ENCODE data around the gene TDRD3. TPM values are rescaled to one million over a fixed set of nuclear protein-coding genes. Genes with fewer than 3 reads are reported as not detected.
A peak's percentile ranks its signal among the peaks of the same experiment; 100 is the strongest.

Gene TDRD3
- 10 to 100 TPM; 17.1 to 56.4 (median 42.1) TPM for total RNA-seq
- polyA plus RNA-seq: 10 to 100 TPM; 13.3 to 16.5 TPM
- long read RNA-seq, donor 1, partial matches to known transcripts: 9 of 22 reads
- long read RNA-seq, donor 1, other reads (novel, unspliced or antisense): 12 of 22 reads
- long read RNA-seq, donor 2, partial matches to known transcripts: 12 of 19 reads
- long read RNA-seq, donor 2, other reads (novel, unspliced or antisense): 6 of 19 reads
- long read RNA-seq, donor 3, partial matches to known transcripts: 4 of 7 reads
- long read RNA-seq, donor 3, other reads (novel, unspliced or antisense): 3 of 7 reads

DNA sequence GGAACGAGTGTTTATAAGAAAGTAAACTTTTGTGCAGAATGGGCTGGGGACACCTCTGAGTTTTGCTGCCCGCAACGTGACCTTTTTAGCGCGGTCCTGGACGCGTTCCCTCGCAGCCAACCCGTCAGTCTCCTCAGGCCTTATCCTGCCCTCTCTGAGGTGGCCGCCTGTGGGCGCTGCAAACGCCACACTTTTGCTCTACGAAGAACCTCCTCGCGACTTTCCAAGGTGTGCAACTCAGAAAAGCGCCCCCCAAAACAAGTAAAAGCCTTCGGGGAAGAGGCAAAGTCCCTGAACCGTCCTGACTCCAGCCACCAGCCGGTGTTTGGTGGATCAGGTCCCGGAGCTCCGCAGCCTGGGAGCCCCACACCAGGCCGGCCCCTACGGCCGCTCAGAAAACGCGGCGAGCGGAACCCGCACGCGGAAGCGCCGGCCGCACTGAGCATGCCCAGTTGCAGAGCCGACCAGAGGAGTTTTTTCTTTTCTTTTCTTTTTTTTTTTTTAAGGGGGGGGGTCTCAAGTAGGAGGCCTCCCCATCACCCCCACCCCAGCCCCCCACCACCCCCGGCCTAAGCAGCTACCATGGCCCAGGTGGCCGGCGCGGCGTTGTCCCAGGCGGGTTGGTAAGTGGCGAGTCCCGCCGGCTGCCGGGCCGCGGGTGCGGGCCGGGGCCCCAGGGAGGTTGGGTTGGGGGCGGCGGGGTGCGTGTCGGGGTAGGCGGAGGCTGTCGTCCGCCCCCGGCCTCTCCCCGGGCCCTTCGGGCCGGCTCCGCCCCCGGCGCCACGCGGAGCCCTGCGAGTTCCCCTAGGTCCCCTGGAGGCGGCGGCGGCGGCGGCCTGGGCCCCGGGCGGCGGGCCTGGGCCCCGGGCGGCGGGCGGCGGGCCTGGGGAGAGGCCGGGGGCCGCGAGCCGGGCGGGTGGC is at the start of gene TDRD3:
TDRD3 (plus strand) TSS at position 438 of the 921 bp plus-strand sequence; CDS start at position 583, 145 bp downstream.
- DNase-seq (peak; percentile 84 to 92 (median 89)), ATAC-seq (peak; percentile 87 to 89 (median 88))
- no peaks in the 10 kb centered on the region for H3K36me3 ChIP-seq
- WGBS, 4 donors: 0 to 1% (median 0%) methylated on average over 39 to 84 of the region's 84 CpGs
- TF ChIP-seq POLR2A (IDR thresholded peaks at IDR 0.05): peak in 1 of 2 donors; percentile 43
- TF ChIP-seq, protein P1, sequence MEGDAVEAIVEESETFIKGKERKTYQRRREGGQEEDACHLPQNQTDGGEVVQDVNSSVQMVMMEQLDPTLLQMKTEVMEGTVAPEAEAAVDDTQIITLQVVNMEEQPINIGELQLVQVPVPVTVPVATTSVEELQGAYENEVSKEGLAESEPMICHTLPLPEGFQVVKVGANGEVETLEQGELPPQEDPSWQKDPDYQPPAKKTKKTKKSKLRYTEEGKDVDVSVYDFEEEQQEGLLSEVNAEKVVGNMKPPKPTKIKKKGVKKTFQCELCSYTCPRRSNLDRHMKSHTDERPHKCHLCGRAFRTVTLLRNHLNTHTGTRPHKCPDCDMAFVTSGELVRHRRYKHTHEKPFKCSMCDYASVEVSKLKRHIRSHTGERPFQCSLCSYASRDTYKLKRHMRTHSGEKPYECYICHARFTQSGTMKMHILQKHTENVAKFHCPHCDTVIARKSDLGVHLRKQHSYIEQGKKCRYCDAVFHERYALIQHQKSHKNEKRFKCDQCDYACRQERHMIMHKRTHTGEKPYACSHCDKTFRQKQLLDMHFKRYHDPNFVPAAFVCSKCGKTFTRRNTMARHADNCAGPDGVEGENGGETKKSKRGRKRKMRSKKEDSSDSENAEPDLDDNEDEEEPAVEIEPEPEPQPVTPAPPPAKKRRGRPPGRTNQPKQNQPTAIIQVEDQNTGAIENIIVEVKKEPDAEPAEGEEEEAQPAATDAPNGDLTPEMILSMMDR (IDR thresholded peaks at IDR 0.05): peak; percentile 57 to 94 (median 74)
- intact Hi-C loops (cut with DNase I): loop anchor here in 6 of 10 donors (2.0 to 10.0 kb wide), 4 partner anchors 35 to 1052 kb away; partner anchors contain the start of gene DIAPH3 (in 2 of the 6)
- peaks cover 6 to 37% (median 20%) of the 10 kb centered on the region in 12 donors for H3K4me1 ChIP-seq
- H3K27ac ChIP-seq: peak within 1 kb of the TSS; percentile 91 to 100 (median 98)
- no peaks in the 10 kb centered on the region for H3K27me3 ChIP-seq
- H3K9me3 ChIP-seq: no peaks in the 10 kb centered on the region
- H3K4me3 ChIP-seq: peak within 1 kb of the TSS; percentile 43 to 85 (median 74)

DNA sequence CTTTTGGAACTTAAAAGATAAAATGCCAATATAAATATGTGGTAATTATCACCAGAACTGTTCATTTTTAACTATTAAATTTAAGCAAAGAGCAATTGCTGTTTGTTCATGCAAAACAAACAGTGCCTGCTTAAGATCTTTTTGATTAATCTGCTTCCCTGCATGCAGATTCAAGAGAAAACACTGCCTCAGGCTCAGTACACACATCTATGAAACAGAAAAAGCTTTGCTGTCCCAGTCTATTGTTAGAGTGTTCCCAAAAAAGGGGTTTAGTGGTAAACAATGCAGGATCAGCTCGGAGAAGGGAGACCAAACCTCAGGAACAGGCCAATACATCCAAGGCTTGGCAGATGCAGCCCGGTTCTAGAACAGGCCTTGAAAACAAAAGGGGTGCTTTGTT is 49.3 kb upstream of the TDRD3 start:
- WGBS, 4 donors: 71 to 88% (median 81%) methylated on average over 2 of the region's 2 CpGs
- H3K4me3 ChIP-seq: no peak overlapping the region
- H3K4me1 ChIP-seq: no peaks in the 10 kb centered on the region
- H3K36me3 ChIP-seq: no peaks in the 10 kb centered on the region
- ATAC-seq (no peak), DNase-seq (no peak)
- intact Hi-C loops (cut with DNase I): no loop called here
- H3K27ac ChIP-seq: no peak overlapping the region
- peaks cover 0 to 6% (median 0%) of the 10 kb centered on the region in 12 donors for H3K9me3 ChIP-seq
- H3K27me3 ChIP-seq: peaks cover 0 to 9% (median 0%) of the 10 kb centered on the region in 9 donors
- no peak for TF ChIP-seq POLR2A (IDR thresholded peaks at IDR 0.05)
- TF ChIP-seq, protein P1 (IDR thresholded peaks at IDR 0.05): no peak

DNA sequence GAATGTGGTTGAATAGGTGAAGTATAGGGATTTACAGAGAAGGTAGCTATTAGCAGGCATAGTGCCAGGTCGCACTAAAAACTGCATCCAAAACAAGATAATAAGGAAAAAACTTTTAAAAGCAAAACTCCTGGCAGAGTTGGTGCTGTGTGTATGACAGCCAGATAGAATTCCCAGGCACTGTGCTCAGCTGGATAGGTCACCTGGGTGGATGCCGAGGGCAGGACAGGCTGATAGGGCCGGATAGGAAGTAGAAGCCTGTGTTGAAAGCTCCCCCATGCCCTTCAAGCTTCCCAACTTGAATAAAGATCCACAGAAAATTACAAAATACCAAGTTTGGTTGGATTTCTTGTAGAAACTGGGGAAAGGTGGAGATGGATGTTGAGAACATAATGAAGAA is 48.9 kb upstream of the TDRD3 start:
- H3K36me3 ChIP-seq: no peaks in the 10 kb centered on the region
- intact Hi-C loops (cut with DNase I): no loop called here
- no peak overlapping the region for H3K4me3 ChIP-seq
- DNase-seq (no peak), ATAC-seq (no peak)
- peaks cover 0 to 8% (median 0%) of the 10 kb centered on the region in 9 donors for H3K27me3 ChIP-seq
- peaks cover 0 to 7% (median 0%) of the 10 kb centered on the region in 12 donors for H3K9me3 ChIP-seq
- no peaks in the 10 kb centered on the region for H3K4me1 ChIP-seq
- WGBS, 4 donors: 41 to 80% (median 68%) methylated on average over 3 of the region's 3 CpGs
- H3K27ac ChIP-seq: no peak overlapping the region
- TF ChIP-seq, protein P1 (IDR thresholded peaks at IDR 0.05): no peak
- TF ChIP-seq POLR2A (IDR thresholded peaks at IDR 0.05): no peak

DNA sequence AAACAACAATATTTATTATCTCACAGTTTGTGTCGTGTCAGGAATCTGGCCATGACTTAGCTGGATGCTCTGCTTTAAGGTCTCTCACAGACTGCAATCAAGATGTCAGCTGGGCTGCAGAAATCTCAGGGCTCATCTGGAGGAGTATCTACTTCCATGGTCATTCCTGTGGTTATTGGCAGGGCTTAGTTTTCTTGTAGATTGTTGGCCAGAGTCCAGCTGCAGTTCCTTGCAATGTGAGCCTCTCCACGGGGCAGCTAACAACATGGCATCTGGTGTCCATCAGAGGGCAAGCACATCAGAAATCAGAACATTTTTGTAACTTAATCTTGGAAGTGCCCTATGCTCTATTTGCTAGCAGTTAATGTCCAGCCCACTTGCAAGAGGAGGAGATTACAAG is 45.7 kb upstream of the TDRD3 start:
- H3K4me1 ChIP-seq: no peaks in the 10 kb centered on the region
- intact Hi-C loops (cut with DNase I): no loop called here
- no peak overlapping the region for H3K4me3 ChIP-seq
- WGBS, 4 donors: 35 to 55% (median 44%) methylated on average over 2 of the region's 2 CpGs
- DNase-seq (no peak), ATAC-seq (no peak)
- H3K27me3 ChIP-seq: peaks cover 0 to 2% (median 0%) of the 10 kb centered on the region in 9 donors
- peaks cover 0 to 7% (median 0%) of the 10 kb centered on the region in 12 donors for H3K9me3 ChIP-seq
- no peaks in the 10 kb centered on the region for H3K36me3 ChIP-seq
- no peak overlapping the region for H3K27ac ChIP-seq
- TF ChIP-seq POLR2A (IDR thresholded peaks at IDR 0.05): no peak
- TF ChIP-seq, protein P1 (IDR thresholded peaks at IDR 0.05): no peak

Measured in heart left ventricle (tissue), 16 donors.